Keratinocyte (primary cell): ENCODE measurements around the gene CERS1. TPM values are rescaled to one million over a fixed set of nuclear protein-coding genes. Genes with fewer than 3 reads are reported as not detected.

Experiments used
- DNase-seq: peaks from one replicate; pipeline ENCODE4 v3.0.0-alpha.2; 2011; ENCODE audit warnings: low read depth, missing footprints, low spot score
- FAIRE-seq: peaks from 2 replicates; lab custom pipeline; 2011; peaks lifted over from hg19 to GRCh38; lab: Jason Lieb, UNC
- H2AFZ ChIP-seq: 2 replicates; pipeline ENCODE4 v1.6.0; 2012; ENCODE audit warnings: low read length, control low read depth, inconsistent platforms; ENCODE audit not compliant: control insufficient read depth
- H3K27ac ChIP-seq: 2 replicates; pipeline ENCODE4 v1.5.1; 2011; ENCODE audit warnings: low read length; ENCODE audit not compliant: control insufficient read depth, insufficient read depth
- H3K27me3 ChIP-seq: 3 replicates; pipeline ENCODE4 v1.6.0; 2011; ENCODE audit warnings: low read length; ENCODE audit not compliant: control insufficient read depth, insufficient read depth; ENCODE audit errors: extremely low read depth
- H3K36me3 ChIP-seq, 2 experiments: 2 replicates in 1 of 2; 3 replicates in 1 of 2; pipeline ENCODE4 v1.5.1; 2011; ENCODE audit warnings: low read length in 2 of 2, mild to moderate bottlenecking in 1 of 2; ENCODE audit not compliant: control insufficient read depth in 2 of 2, insufficient read depth in 2 of 2; ENCODE audit errors: extremely low read depth in 1 of 2
- H3K4me1 ChIP-seq: 3 replicates; pipeline ENCODE4 v1.5.1; 2011; ENCODE audit warnings: low read length; ENCODE audit not compliant: control insufficient read depth, insufficient read depth; ENCODE audit errors: extremely low read depth
- H3K4me2 ChIP-seq: 3 replicates; pipeline ENCODE4 v1.6.0; 2011; ENCODE audit warnings: low read depth, low read length; ENCODE audit not compliant: control insufficient read depth, insufficient read depth; ENCODE audit errors: extremely low read depth
- H3K4me3 ChIP-seq, 3 experiments: fragments of 200-600 bp in 1 of 3; sonication (generic) in 1 of 3; 2 replicates in 2 of 3; 3 replicates in 1 of 3; pipeline ENCODE4 v1.5.1; 2011 to 2016; ENCODE audit warnings: low read length in 3 of 3, mild to moderate bottlenecking in 3 of 3, control low read depth in 2 of 3, inconsistent platforms in 1 of 3, low read depth in 1 of 3, mixed read lengths in 1 of 3, mixed run types in 1 of 3, moderate library complexity in 1 of 3; ENCODE audit not compliant: control insufficient read depth in 2 of 3, insufficient read depth in 2 of 3; ENCODE audit errors: extremely low read depth in 1 of 3
- H3K79me2 ChIP-seq: 2 replicates; pipeline ENCODE4 v1.6.0; 2012; ENCODE audit warnings: low read length; ENCODE audit not compliant: control insufficient read depth, insufficient read depth
- H3K9ac ChIP-seq: 3 replicates; pipeline ENCODE4 v1.6.0; 2011; ENCODE audit warnings: low read length; ENCODE audit not compliant: control insufficient read depth, insufficient read depth; ENCODE audit errors: extremely low read depth
- H3K9me1 ChIP-seq: 3 replicates; pipeline ENCODE4 v1.6.0; 2011; ENCODE audit warnings: low read length; ENCODE audit not compliant: control insufficient read depth, insufficient read depth; ENCODE audit errors: extremely low read depth
- H3K9me3 ChIP-seq: 2 replicates; pipeline ENCODE4 v1.5.1; 2012; ENCODE audit warnings: low read depth, low read length; ENCODE audit not compliant: control insufficient read depth
- H4K20me1 ChIP-seq: 3 replicates; pipeline ENCODE4 v1.6.0; 2011; ENCODE audit warnings: low read length; ENCODE audit not compliant: control insufficient read depth, insufficient read depth; ENCODE audit errors: extremely low read depth
- EZH2 ChIP-seq: IDR thresholded peaks from one replicate; pipeline ENCODE4 v1.6.1; 2012; ENCODE audit warnings: inconsistent platforms, mild to moderate bottlenecking, low read length, moderate library complexity
- dilution Hi-C: fragments of 300-500 bp; cut with MboI; formaldehyde crosslinking; loops from one replicate; pipeline ENCODE4 v1.7.0; 2020; ENCODE audit warnings: low sequenced_read_pairs; ENCODE audit not compliant: extremely low pct_ligation_motif_present
- polyA plus RNA-seq, 5 experiments: library from polyadenylated mRNA; depleted of rRNA in 3 of 5; stranded (reverse) in 3 of 5; stranded (forward) in 1 of 5; unstranded in 1 of 5; fragments of >200 nt; gene quantifications; 1 replicate in 1 of 5; 2 replicates in 3 of 5; 3 replicates in 1 of 5; pipeline versions ENCODE4 v1.2.1 to v1.2.3, GENCODE V29; 2011 to 2012; ENCODE audit warnings: missing spikeins in 2 of 5, low read depth in 1 of 5, low replicate concordance in 1 of 5
- TF ChIP-seq, protein P1 (sequence below), 3 experiments: IDR thresholded peaks in 1 of 3; conservative IDR thresholded peaks in 1 of 3; optimal IDR thresholded peaks in 1 of 3; 2 replicates in 2 of 3; 3 replicates in 1 of 3; pipeline versions ENCODE3 to v1.5.1; 2011; ENCODE audit warnings: low read length in 3 of 3, mild to moderate bottlenecking in 3 of 3, moderate library complexity in 2 of 3, control low read depth in 1 of 3, inconsistent platforms in 1 of 3; ENCODE audit not compliant: insufficient read depth in 2 of 3; ENCODE audit errors: extremely low read depth in 1 of 3

Gene CERS1
- polyA plus RNA-seq, 1 donor (not counting 4 experiments of a cell fraction or from before 2014, with no cell fraction given), result 0.09 TPM

DNA sequence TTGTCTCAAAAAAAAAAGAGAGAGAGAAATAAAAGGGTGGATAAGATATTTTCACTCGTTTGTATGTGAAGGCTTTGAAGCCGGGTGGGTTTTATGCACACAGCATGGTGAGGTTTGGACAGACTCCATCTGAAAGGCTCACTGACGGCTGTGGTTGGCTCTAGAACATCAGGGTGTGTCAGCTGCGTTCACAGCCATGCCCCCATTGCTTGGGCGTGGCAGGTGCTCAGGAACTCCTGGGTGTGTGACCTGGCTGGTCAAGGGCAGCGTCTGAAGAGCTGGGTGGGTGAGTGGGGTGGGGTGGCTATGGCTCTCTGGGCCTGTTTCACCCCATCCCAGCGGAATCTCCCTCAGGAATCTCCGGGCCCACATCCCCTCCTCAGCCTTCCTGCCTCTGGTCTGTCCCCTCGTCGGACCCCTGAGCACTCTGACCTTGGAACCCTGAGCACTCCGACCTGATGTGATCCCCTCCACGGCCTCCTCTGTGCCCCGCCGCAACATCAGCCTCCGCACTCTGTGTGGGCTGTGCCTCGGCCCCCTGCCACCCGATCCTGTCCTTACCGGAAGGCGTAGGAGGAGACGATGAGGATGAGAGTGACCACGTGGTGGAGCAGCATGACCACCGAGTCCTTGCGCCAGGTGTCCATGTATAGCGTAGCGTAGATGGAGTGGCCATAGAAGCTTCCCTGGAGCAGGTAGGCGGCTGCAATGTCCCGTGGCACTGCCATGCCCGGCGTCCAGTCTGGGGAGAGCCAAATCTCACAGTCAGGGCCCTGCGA is 12.2 kb downstream of the CERS1 start:
- Histone ChIP-seq H3K4me3 (no peak overlapping the region), H3K79me2 (no peaks in the 10 kb centered on the region), H3K36me3 (no peaks in the 10 kb centered on the region), H3K27me3 (no peaks in the 10 kb centered on the region), H3K9ac (no peak overlapping the region), H3K9me1 (no peaks in the 10 kb centered on the region), H3K4me2 (no peak overlapping the region), H3K4me1 (no peaks in the 10 kb centered on the region), H2AFZ (no peak overlapping the region), H3K27ac (no peak overlapping the region), H3K9me3 (no peaks in the 10 kb centered on the region), H4K20me1 (no peaks in the 10 kb centered on the region)
- DNase-seq (no peak), FAIRE-seq (no peak)
- TF ChIP-seq, protein P1, sequence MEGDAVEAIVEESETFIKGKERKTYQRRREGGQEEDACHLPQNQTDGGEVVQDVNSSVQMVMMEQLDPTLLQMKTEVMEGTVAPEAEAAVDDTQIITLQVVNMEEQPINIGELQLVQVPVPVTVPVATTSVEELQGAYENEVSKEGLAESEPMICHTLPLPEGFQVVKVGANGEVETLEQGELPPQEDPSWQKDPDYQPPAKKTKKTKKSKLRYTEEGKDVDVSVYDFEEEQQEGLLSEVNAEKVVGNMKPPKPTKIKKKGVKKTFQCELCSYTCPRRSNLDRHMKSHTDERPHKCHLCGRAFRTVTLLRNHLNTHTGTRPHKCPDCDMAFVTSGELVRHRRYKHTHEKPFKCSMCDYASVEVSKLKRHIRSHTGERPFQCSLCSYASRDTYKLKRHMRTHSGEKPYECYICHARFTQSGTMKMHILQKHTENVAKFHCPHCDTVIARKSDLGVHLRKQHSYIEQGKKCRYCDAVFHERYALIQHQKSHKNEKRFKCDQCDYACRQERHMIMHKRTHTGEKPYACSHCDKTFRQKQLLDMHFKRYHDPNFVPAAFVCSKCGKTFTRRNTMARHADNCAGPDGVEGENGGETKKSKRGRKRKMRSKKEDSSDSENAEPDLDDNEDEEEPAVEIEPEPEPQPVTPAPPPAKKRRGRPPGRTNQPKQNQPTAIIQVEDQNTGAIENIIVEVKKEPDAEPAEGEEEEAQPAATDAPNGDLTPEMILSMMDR (optimal IDR thresholded peaks at IDR 0.05 in 1 of 3, IDR thresholded peaks at IDR 0.05 in 1 of 3, conservative IDR thresholded peaks at IDR 0.05 in 1 of 3; ENCODE audit: extremely low read depth in 1 of 3, insufficient read depth in 2 of 3, low read length in 3 of 3), result no peak
- TF ChIP-seq EZH2, result no peak
- dilution Hi-C loops, result no loop called here

- no peak overlapping the region for H3K4me2 ChIP-seq
- DNase-seq (no peak), FAIRE-seq (no peak)
- H3K27ac ChIP-seq, result no peak overlapping the region
- no peak overlapping the region for H2AFZ ChIP-seq
- H3K9me1 ChIP-seq, result no peaks in the 10 kb centered on the region
- no peaks in the 10 kb centered on the region for H3K36me3 ChIP-seq
- TF ChIP-seq EZH2, result no peak
- TF ChIP-seq, protein P1 (optimal IDR thresholded peaks at IDR 0.05 in 1 of 3, IDR thresholded peaks at IDR 0.05 in 1 of 3, conservative IDR thresholded peaks at IDR 0.05 in 1 of 3; ENCODE audit: extremely low read depth in 1 of 3, insufficient read depth in 2 of 3, low read length in 3 of 3), result no peak
- dilution Hi-C loops, result no loop called here
- peaks cover 4% of the 10 kb centered on the region for H3K27me3 ChIP-seq
- H3K4me1 ChIP-seq, result no peaks in the 10 kb centered on the region
- no peak overlapping the region for H3K9ac ChIP-seq
- H3K79me2 ChIP-seq, result no peaks in the 10 kb centered on the region
- no peaks in the 10 kb centered on the region for H4K20me1 ChIP-seq
- no peaks in the 10 kb centered on the region for H3K9me3 ChIP-seq
- no peak overlapping the region for H3K4me3 ChIP-seq
Measured at GRCh38 chr19:18881491-18881890, 14.5 kb downstream of the CERS1 start.
